Measurements from ENCODE around the gene HBEGF. TPM values are rescaled to one million over a fixed set of nuclear protein-coding genes. Genes with fewer than 3 reads are reported as not detected.

Gene HBEGF
- total RNA-seq, 1 donor from 2014 or later = 3.6 TPM

DNA sequence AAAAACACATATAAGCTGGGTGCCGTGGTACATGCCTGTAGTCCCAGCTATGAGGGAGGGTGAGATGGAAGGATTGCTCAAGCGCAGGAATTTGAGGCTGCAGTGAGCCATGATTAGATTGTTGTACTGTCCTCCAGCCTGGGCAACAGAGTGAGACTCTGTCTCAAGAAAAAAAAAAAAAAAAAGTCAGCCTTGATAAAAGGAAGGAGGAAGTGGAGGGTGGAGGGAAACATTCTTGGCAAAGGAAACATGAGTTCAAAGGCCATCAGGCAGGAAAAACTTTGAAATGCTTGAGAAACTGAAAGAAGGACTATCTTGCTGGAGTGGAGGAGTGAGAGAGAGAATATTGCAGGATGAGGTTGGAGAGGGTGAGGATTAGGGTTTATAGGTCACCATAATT is 36.9 kb upstream of the HBEGF start:
- TF ChIP-seq CTCF (IDR thresholded peaks at IDR 0.05) = no peak
- H3K4me1 Mint-ChIP-seq (ENCODE audit: unreplicated experiment) = no peaks in the 10 kb centered on the region
- H3K36me3 Mint-ChIP-seq (ENCODE audit: unreplicated experiment) = no peaks in the 10 kb centered on the region
- DNase-seq (ENCODE audit: extremely low spot score, unreplicated experiment) = no peak
- H3K4me3 Mint-ChIP-seq (ENCODE audit: unreplicated experiment) = no peak overlapping the region
- no peaks in the 10 kb centered on the region for H3K9me3 Mint-ChIP-seq (ENCODE audit: unreplicated experiment)
- no peaks in the 10 kb centered on the region for H3K27me3 Mint-ChIP-seq (ENCODE audit: unreplicated experiment)
- H3K27ac Mint-ChIP-seq (ENCODE audit: unreplicated experiment) = no peak overlapping the region

DNA sequence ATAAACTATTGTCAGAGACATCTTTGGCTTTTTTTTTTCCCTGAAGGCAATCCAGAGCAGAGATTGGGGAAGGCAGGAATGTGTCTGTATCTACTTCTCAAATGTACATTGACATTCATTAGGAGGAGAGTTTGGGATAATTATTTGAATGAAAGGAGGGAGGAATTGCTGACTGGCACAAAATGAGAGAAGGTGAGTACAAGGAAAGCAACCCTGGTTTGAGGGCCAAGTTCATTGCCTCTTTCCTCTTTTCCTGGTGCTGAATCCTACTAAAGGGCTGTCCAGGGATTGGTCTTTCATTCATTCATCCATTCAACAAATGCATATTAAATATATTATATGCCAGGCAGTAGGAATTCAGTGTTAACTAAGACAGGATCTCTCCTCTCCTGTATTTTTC is 36.5 kb upstream of the HBEGF start:
- no peaks in the 10 kb centered on the region for H3K9me3 Mint-ChIP-seq (ENCODE audit: unreplicated experiment)
- no peaks in the 10 kb centered on the region for H3K27me3 Mint-ChIP-seq (ENCODE audit: unreplicated experiment)
- no peak overlapping the region for H3K4me3 Mint-ChIP-seq (ENCODE audit: unreplicated experiment)
- no peak for TF ChIP-seq CTCF (IDR thresholded peaks at IDR 0.05)
- H3K36me3 Mint-ChIP-seq (ENCODE audit: unreplicated experiment) = no peaks in the 10 kb centered on the region
- no peak overlapping the region for H3K27ac Mint-ChIP-seq (ENCODE audit: unreplicated experiment)
- no peak for DNase-seq (ENCODE audit: extremely low spot score, unreplicated experiment)
- H3K4me1 Mint-ChIP-seq (ENCODE audit: unreplicated experiment) = no peaks in the 10 kb centered on the region

- Mint-ChIP-seq H3K4me3 (ENCODE audit: unreplicated experiment) (no peak overlapping the region), H3K27ac (ENCODE audit: unreplicated experiment) (no peak overlapping the region), H3K36me3 (ENCODE audit: unreplicated experiment) (no peaks in the 10 kb centered on the region), H3K27me3 (ENCODE audit: unreplicated experiment) (no peaks in the 10 kb centered on the region), H3K9me3 (ENCODE audit: unreplicated experiment) (no peaks in the 10 kb centered on the region), H3K4me1 (ENCODE audit: unreplicated experiment) (no peaks in the 10 kb centered on the region)
- DNase-seq (ENCODE audit: extremely low spot score, unreplicated experiment) = no peak
- TF ChIP-seq CTCF (IDR thresholded peaks at IDR 0.05) = no peak
Observed at GRCh38 chr5:140381972-140382371, 35.6 kb upstream of the HBEGF start.

DNA sequence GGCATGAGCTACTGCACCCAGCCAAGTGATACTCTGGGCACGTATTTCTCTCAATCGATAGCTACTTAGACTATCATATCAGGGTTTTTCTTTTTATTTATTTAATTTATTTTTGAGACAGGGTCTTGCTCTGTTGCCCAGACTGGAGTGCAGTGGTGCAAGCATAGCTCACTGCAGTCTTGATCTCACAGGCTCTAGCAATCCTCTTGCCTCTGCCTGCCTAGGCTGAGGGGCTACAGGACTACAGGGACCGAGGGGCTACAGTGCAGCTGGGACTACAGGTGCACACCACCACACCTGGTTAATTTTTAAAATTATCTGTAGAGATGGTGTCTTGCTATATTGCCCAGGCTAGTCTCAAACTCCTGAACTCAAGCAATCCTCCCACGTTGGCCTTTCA is 34.9 kb upstream of the HBEGF start:
- Mint-ChIP-seq H3K27ac (ENCODE audit: unreplicated experiment) (no peak overlapping the region), H3K4me1 (ENCODE audit: unreplicated experiment) (no peaks in the 10 kb centered on the region), H3K9me3 (ENCODE audit: unreplicated experiment) (no peaks in the 10 kb centered on the region), H3K4me3 (ENCODE audit: unreplicated experiment) (no peak overlapping the region), H3K36me3 (ENCODE audit: unreplicated experiment) (no peaks in the 10 kb centered on the region), H3K27me3 (ENCODE audit: unreplicated experiment) (no peaks in the 10 kb centered on the region)
- no peak for DNase-seq (ENCODE audit: extremely low spot score, unreplicated experiment)
- no peak for TF ChIP-seq CTCF (IDR thresholded peaks at IDR 0.05)

DNA sequence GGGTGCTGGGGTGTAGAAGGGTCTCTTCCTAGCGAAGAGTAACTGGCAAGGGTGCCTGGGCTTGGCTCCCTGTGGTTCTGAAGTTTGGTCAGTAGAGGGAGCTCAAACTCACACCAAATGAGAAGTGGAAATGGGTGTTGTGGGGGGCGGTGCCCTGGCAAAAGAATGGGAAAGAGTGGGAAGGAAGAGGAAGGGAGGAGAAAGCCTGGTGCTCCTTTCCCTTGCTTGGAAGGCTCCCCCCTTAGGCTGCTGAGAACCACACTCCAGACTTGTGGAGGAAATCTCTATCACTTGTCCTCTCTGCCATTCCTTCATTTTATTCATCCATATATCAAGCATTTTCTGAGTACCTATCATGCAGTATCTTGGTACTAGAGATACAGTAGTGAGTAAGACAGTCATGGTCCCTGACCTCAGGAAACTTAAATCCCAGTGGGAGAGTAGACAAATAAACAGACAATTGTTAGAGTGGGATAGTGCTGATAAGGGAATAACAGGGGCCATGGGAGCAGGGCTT is 26.6 kb upstream of the HBEGF start:
- no peaks in the 10 kb centered on the region for H3K27me3 Mint-ChIP-seq (ENCODE audit: unreplicated experiment)
- DNase-seq (ENCODE audit: extremely low spot score, unreplicated experiment) = no peak
- H3K27ac Mint-ChIP-seq (ENCODE audit: unreplicated experiment) = no peak overlapping the region
- H3K4me3 Mint-ChIP-seq (ENCODE audit: unreplicated experiment) = no peak overlapping the region
- H3K9me3 Mint-ChIP-seq (ENCODE audit: unreplicated experiment) = no peaks in the 10 kb centered on the region
- H3K4me1 Mint-ChIP-seq (ENCODE audit: unreplicated experiment) = peaks cover 4% of the 10 kb centered on the region
- H3K36me3 Mint-ChIP-seq (ENCODE audit: unreplicated experiment) = no peaks in the 10 kb centered on the region
- TF ChIP-seq CTCF (IDR thresholded peaks at IDR 0.05) = peak; percentile 82
